ENCODE results near the gene MRPS34. TPM values are rescaled to one million over a fixed set of nuclear protein-coding genes. Genes with fewer than 3 reads are reported as not detected.

The MRPS34 gene
- total RNA-seq, 1 donor from 2014 or later = 71.3 TPM

DNA sequence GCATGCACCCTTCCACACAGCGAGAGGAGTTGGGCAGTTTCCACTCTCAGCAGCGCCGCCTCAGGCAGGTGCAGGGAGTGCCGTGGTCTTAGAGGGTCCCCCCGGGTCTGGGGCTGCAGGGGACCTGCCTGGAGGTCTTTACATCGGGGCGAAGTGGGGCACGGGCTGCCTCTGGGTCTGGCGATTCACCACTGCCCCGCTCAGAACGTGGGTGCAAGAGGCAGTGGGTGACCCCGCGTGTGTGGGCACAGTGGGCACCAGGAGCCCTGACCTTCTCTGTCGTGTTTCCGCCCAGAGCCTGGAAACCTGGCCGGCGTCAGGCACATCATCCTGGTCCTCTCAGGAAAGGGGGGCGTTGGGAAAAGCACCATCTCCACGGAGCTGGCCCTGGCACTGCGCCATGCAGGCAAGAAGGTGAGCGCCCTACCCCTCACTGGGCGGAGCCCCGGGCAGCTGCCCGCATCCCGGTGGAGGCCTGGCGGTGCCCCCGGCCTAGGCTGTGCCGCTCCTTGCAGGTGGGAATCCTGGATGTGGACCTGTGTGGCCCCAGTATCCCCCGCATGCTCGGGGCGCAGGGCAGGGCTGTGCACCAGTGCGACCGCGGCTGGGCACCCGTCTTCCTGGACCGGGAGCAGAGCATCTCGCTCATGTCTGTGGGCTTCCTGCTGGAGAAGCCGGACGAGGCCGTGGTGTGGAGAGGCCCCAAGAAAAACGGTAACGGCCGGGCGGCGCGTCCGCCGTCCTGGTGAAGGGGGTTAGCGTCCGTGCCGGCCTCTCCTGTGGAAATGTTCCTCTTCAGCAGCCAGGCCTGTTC lies 13.5 kb upstream of the MRPS34 start:
- Histone ChIP-seq H3K36me3 (ENCODE audit: control insufficient read depth, insufficient read depth, low read length) (peaks cover 12% of the 10 kb centered on the region), H3K27me3 (ENCODE audit: control insufficient read depth, insufficient read depth, low read length) (no peaks in the 10 kb centered on the region), H3K4me3 (ENCODE audit: low read depth, low read length) (no peak overlapping the region)
- no peak for DNase-seq (ENCODE audit: low read depth)
- FAIRE-seq = no peak
- TF ChIP-seq, protein P1, sequence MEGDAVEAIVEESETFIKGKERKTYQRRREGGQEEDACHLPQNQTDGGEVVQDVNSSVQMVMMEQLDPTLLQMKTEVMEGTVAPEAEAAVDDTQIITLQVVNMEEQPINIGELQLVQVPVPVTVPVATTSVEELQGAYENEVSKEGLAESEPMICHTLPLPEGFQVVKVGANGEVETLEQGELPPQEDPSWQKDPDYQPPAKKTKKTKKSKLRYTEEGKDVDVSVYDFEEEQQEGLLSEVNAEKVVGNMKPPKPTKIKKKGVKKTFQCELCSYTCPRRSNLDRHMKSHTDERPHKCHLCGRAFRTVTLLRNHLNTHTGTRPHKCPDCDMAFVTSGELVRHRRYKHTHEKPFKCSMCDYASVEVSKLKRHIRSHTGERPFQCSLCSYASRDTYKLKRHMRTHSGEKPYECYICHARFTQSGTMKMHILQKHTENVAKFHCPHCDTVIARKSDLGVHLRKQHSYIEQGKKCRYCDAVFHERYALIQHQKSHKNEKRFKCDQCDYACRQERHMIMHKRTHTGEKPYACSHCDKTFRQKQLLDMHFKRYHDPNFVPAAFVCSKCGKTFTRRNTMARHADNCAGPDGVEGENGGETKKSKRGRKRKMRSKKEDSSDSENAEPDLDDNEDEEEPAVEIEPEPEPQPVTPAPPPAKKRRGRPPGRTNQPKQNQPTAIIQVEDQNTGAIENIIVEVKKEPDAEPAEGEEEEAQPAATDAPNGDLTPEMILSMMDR (IDR thresholded peaks at IDR 0.05; ENCODE audit: insufficient read depth, low read length, severe bottlenecking) = no peak

DNA sequence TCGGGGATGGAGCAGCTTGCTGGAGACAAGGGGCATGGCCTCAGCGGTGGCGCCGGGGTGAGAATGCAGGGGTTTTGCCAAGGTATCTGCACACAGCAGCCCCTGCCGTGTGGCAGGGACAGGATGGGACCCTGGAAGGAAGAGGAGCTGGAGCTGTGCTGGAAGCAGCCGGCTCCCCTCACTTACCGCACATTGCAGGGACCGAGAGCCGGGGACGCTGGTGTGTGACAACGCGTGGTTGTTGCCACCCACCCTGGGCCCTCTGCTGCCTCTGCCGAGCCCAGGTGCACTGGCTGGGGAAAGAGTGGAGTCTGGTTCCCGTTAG lies 12.9 kb upstream of the MRPS34 start:
- FAIRE-seq (no peak), DNase-seq (ENCODE audit: low read depth) (no peak)
- H3K36me3 ChIP-seq (ENCODE audit: control insufficient read depth, insufficient read depth, low read length) = peaks cover 15% of the 10 kb centered on the region
- TF ChIP-seq, protein P1 (IDR thresholded peaks at IDR 0.05; ENCODE audit: insufficient read depth, low read length, severe bottlenecking) = no peak
- no peaks in the 10 kb centered on the region for H3K27me3 ChIP-seq (ENCODE audit: control insufficient read depth, insufficient read depth, low read length)
- H3K4me3 ChIP-seq (ENCODE audit: low read depth, low read length) = no peak overlapping the region

DNA sequence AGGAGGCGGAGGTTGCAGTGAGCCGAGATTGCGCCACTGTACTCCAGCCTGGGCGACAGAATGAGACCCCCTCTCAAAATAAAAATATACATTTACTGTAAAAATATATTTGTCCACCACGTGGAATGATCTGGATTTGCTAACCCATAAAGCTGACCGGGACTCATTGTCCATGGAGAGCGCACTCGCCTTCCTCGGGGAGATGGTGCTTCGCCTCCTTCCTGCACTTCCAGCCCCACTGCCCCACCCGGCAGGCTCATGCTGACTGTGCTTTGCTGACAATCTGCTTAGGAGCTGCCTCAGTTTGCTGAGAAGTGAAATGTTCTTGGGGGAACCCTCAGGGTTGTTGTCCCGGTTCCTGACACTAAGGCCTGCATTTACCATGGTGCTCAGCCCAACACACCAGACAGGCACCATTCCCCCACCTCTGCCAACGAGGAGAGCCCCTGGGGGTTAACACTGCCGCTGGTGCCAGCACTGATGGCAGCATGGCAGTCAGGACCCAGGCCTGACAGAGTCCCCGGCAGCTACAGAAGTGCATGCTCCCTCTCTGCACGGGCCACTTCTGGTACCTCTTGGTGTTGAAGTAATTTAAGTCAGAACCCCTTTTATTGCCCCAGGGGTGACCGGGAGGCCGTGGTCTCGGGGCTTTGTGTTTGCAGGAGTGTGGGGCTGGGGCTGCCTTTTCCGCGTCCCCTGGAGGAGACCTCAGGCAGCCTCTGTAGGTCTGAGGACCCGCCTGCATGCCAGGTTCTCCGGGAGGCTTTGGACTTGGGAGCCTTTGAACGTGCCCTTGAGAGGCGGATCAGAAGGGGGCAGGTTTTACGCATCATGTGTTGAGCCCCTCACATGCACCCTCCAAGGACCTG lies 12.3 kb upstream of the MRPS34 start:
- no peaks in the 10 kb centered on the region for H3K27me3 ChIP-seq (ENCODE audit: control insufficient read depth, insufficient read depth, low read length)
- no peak overlapping the region for H3K4me3 ChIP-seq (ENCODE audit: low read depth, low read length)
- FAIRE-seq (peak; percentile 52), DNase-seq (ENCODE audit: low read depth) (no peak)
- TF ChIP-seq, protein P1 (IDR thresholded peaks at IDR 0.05; ENCODE audit: insufficient read depth, low read length, severe bottlenecking) = no peak
- H3K36me3 ChIP-seq (ENCODE audit: control insufficient read depth, insufficient read depth, low read length) = peaks cover 14% of the 10 kb centered on the region

DNA sequence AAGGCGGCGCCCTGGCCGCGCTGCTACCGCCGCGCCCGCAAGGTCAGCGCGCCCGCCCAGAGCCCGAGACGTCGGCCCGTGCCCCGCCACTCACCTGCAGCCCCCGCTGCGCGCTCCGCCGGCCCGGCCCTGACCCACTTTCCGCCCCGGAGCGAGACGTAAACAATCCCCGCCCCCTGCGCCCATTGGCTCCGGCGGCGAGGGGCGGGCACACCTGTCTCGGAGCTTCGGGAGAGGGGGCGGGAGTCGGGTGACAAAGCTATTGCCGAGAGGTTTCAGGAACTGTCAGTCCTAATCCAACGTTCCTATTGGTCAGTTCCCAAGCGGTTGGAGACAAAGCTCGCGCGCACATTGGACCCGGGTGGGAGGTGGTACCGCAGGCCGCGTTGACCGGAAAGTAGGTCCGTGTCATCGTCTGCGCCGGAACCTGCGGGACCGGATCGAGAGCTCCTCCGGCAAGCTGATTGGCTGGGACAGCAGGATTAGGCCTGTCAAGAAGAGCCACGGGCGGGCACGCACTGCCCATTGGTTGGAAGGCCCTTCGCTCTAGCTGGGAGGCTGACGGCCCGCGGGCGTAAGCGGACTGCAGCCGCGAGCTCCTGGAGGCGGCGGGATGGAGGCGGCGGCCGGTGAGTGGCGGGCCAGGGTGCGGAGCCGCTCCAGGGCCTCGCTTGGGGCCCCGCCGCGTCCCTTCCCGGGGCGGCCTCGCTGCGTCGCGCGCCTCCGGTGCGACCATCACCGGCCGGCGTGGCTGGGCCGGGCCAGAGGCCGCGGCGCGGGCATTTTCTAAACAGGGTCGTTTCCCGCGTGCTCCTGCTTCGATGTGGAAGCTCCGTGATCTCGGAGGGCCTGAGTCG lies 9.7 kb upstream of the MRPS34 start, which contains the start of the genes NUBP2 and SPSB3:
NUBP2 (plus strand) TSS at position 553 of the 857 bp plus-strand sequence; CDS start at position 614, 61 bp downstream.
SPSB3 (minus strand) TSS at position 164 of the 857 bp plus-strand sequence. CDS start 1,088 bp downstream, outside the sequence.
- H3K4me3 ChIP-seq (ENCODE audit: low read depth, low read length) = peak within 1 kb of the TSS; percentile 63
- no peaks in the 10 kb centered on the region for H3K27me3 ChIP-seq (ENCODE audit: control insufficient read depth, insufficient read depth, low read length)
- H3K36me3 ChIP-seq (ENCODE audit: control insufficient read depth, insufficient read depth, low read length) = peaks cover 13% of the 10 kb centered on the region
- TF ChIP-seq, protein P1 (IDR thresholded peaks at IDR 0.05; ENCODE audit: insufficient read depth, low read length, severe bottlenecking) = no peak
- peak; percentile 99 for DNase-seq (ENCODE audit: low read depth)
- FAIRE-seq = peak; percentile 95

DNA sequence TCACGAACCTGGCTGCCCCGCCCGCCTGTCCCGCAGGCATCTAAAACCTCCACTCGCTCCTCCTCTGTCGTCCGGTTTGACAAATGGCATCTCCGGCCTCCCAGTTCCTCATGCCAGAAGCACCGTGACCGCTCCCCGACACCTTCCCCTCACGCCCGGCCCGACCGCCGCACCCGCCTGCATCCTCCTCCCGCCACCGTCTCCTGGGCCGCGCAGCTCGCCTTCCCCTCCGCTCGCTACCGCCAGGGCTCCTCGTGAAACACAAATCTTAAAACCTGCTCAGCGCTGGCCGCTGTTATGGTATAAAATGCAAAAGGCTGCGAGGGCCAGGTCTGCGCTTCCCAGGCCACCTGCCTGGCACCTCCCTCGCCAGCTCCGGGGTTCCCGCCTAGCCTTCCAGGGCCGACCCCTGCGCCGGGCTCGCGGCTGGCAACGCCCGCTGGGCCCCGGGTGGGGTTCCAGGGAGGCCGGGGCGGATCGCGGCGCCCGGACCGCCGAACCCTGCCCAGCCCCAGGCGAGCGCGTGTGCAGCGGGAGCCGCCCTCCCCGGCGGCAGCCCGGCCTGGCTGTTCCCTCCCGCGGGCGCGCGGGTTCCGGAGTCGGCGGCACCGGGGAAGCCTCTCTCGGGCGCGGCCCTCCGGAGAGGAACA lies 8.9 kb upstream of the MRPS34 start:
- TF ChIP-seq, protein P1 (IDR thresholded peaks at IDR 0.05; ENCODE audit: insufficient read depth, low read length, severe bottlenecking) = peak; percentile 25
- FAIRE-seq (no peak), DNase-seq (ENCODE audit: low read depth) (peak; percentile 14)
- Histone ChIP-seq H3K4me3 (ENCODE audit: low read depth, low read length) (peak overlapping the region; percentile 63), H3K36me3 (ENCODE audit: control insufficient read depth, insufficient read depth, low read length) (peaks cover 14% of the 10 kb centered on the region), H3K27me3 (ENCODE audit: control insufficient read depth, insufficient read depth, low read length) (no peaks in the 10 kb centered on the region)
